ENCODE measurements around the gene ANXA11.
A peak's percentile ranks its signal among the peaks of the same experiment; 100 is the strongest.

Gene ANXA11

GRCh38 chr10:80210259-80210658 is 4.9 kb upstream of the ANXA11 start:
- H2AFZ ChIP-seq (ENCODE audit: low read depth, low read length): no peak overlapping the region
- WGBS: 81% methylated on average over 4 of the region's 4 CpGs

GRCh38 chr10:80207768-80208370 is 2.5 kb upstream of the ANXA11 start:
- H3K79me1 ChIP-seq (replicated peaks; ENCODE audit: low read length, poor library complexity, severe bottlenecking): peaks cover 4% of the 10 kb centered on the region
- peak overlapping the region; percentile 88 for H2BK15ac ChIP-seq (ENCODE audit: low read depth, poor library complexity, severe bottlenecking)
- WGBS: 62% methylated on average over 9 of the region's 15 CpGs
- no peaks in the 10 kb centered on the region for H3K36me3 ChIP-seq (ENCODE audit: control insufficient read depth in 1 of 2, insufficient read depth in 2 of 2, low read depth in 1 of 2, low read length in 2 of 2)
- no peaks in the 10 kb centered on the region for H3K27me3 ChIP-seq (ENCODE audit: control insufficient read depth in 1 of 2, insufficient read depth in 1 of 2, low read length in 2 of 2)
- peak overlapping the region; percentile 92 for H2AK5ac ChIP-seq (ENCODE audit: low read length, severe bottlenecking)
- peak overlapping the region; percentile 53 for H3K4me2 ChIP-seq (ENCODE audit: low read length, poor library complexity, severe bottlenecking)
- peak overlapping the region in 1 of 2 experiments; percentile 97 for H3K4me3 ChIP-seq (ENCODE audit: insufficient read depth in 1 of 2, low read depth in 1 of 2, low read length in 2 of 2)
- H3K4me1 ChIP-seq (ENCODE audit: control insufficient read depth, insufficient read depth, low read depth, low read length): peaks cover 23% of the 10 kb centered on the region
- no peaks in the 10 kb centered on the region for H3K9me3 ChIP-seq (ENCODE audit: control insufficient read depth, low read length)
- DNase-seq: no peak
- H3K27ac ChIP-seq (ENCODE audit: low read length, poor library complexity, severe bottlenecking): no peak overlapping the region
- peak overlapping the region; percentile 80 to 90 for H3K18ac ChIP-seq (ENCODE audit: low read depth in 1 of 2, low read length in 2 of 2)
- peak overlapping the region; percentile 73 for H4K91ac ChIP-seq (ENCODE audit: low read length)
- H2AFZ ChIP-seq (ENCODE audit: low read depth, low read length): peak overlapping the region; percentile 81
- H3K4ac ChIP-seq (ENCODE audit: low read depth in 1 of 2, low read length in 2 of 2): peak overlapping the region in 1 of 2 experiments; percentile 79
- H2BK5ac ChIP-seq (ENCODE audit: low read depth, low read length, poor library complexity, severe bottlenecking): peak overlapping the region; percentile 53
- no peak overlapping the region for H3K23ac ChIP-seq (ENCODE audit: low read length in 2 of 2)
- H3K14ac ChIP-seq (ENCODE audit: low read length in 2 of 2): no peak overlapping the region
- peak overlapping the region; percentile 95 for H3K9ac ChIP-seq (ENCODE audit: low read length)
- H2BK12ac ChIP-seq (ENCODE audit: low read length in 2 of 2): peak overlapping the region; percentile 32 to 98
- peak overlapping the region; percentile 62 for H2BK120ac ChIP-seq (ENCODE audit: low read depth, low read length)
- H4K8ac ChIP-seq (ENCODE audit: low read length): peak overlapping the region; percentile 85

More at GRCh38 chr10:80210259-80210658, 4.9 kb upstream of the ANXA11 start:
- Histone ChIP-seq H3K9me3 (ENCODE audit: control insufficient read depth, low read length) (no peaks in the 10 kb centered on the region), H3K14ac (ENCODE audit: low read length in 2 of 2) (no peak overlapping the region), H2AK5ac (ENCODE audit: low read length, severe bottlenecking) (no peak overlapping the region), H4K91ac (ENCODE audit: low read length) (no peak overlapping the region), H3K4me3 (ENCODE audit: insufficient read depth in 1 of 2, low read depth in 1 of 2, low read length in 2 of 2) (peak overlapping the region in 1 of 2 experiments; percentile 42), H3K9ac (ENCODE audit: low read length) (no peak overlapping the region), H2BK15ac (ENCODE audit: low read depth, poor library complexity, severe bottlenecking) (no peak overlapping the region), H3K4me1 (ENCODE audit: control insufficient read depth, insufficient read depth, low read depth, low read length) (peaks cover 14% of the 10 kb centered on the region), H2BK5ac (ENCODE audit: low read depth, low read length, poor library complexity, severe bottlenecking) (no peak overlapping the region), H2BK12ac (ENCODE audit: low read length in 2 of 2) (no peak overlapping the region), H3K27me3 (ENCODE audit: control insufficient read depth in 1 of 2, insufficient read depth in 1 of 2, low read length in 2 of 2) (no peaks in the 10 kb centered on the region), H3K4me2 (ENCODE audit: low read length, poor library complexity, severe bottlenecking) (no peak overlapping the region), H3K18ac (ENCODE audit: low read depth in 1 of 2, low read length in 2 of 2) (no peak overlapping the region), H3K27ac (ENCODE audit: low read length, poor library complexity, severe bottlenecking) (no peak overlapping the region), H3K79me1 (replicated peaks; ENCODE audit: low read length, poor library complexity, severe bottlenecking) (peaks cover 4% of the 10 kb centered on the region), H3K4ac (ENCODE audit: low read depth in 1 of 2, low read length in 2 of 2) (no peak overlapping the region), H3K36me3 (ENCODE audit: control insufficient read depth in 1 of 2, insufficient read depth in 2 of 2, low read depth in 1 of 2, low read length in 2 of 2) (no peaks in the 10 kb centered on the region), H4K8ac (ENCODE audit: low read length) (no peak overlapping the region), H2BK120ac (ENCODE audit: low read depth, low read length) (no peak overlapping the region), H3K23ac (ENCODE audit: low read length in 2 of 2) (no peak overlapping the region)
- no peak for DNase-seq

- Histone ChIP-seq H2BK12ac (ENCODE audit: low read length in 2 of 2) (no peak overlapping the region), H3K4me2 (ENCODE audit: low read length, poor library complexity, severe bottlenecking) (no peak overlapping the region), H2BK120ac (ENCODE audit: low read depth, low read length) (no peak overlapping the region), H3K9ac (ENCODE audit: low read length) (peak overlapping the region; percentile 95), H3K4me1 (ENCODE audit: control insufficient read depth, insufficient read depth, low read depth, low read length) (peaks cover 31% of the 10 kb centered on the region), H4K91ac (ENCODE audit: low read length) (no peak overlapping the region), H3K14ac (ENCODE audit: low read length in 2 of 2) (no peak overlapping the region), H3K79me1 (replicated peaks; ENCODE audit: low read length, poor library complexity, severe bottlenecking) (peaks cover 5% of the 10 kb centered on the region), H3K9me3 (ENCODE audit: control insufficient read depth, low read length) (no peaks in the 10 kb centered on the region), H4K8ac (ENCODE audit: low read length) (no peak overlapping the region), H2BK5ac (ENCODE audit: low read depth, low read length, poor library complexity, severe bottlenecking) (no peak overlapping the region), H3K23ac (ENCODE audit: low read length in 2 of 2) (no peak overlapping the region), H2AFZ (ENCODE audit: low read depth, low read length) (no peak overlapping the region), H3K36me3 (ENCODE audit: control insufficient read depth in 1 of 2, insufficient read depth in 2 of 2, low read depth in 1 of 2, low read length in 2 of 2) (peaks cover 2 to 4% of the 10 kb centered on the region in 2 experiments), H3K4me3 (ENCODE audit: insufficient read depth in 1 of 2, low read depth in 1 of 2, low read length in 2 of 2) (peak overlapping the region in 1 of 2 experiments; percentile 97), H3K27ac (ENCODE audit: low read length, poor library complexity, severe bottlenecking) (no peak overlapping the region), H2AK5ac (ENCODE audit: low read length, severe bottlenecking) (no peak overlapping the region), H3K4ac (ENCODE audit: low read depth in 1 of 2, low read length in 2 of 2) (no peak overlapping the region), H2BK15ac (ENCODE audit: low read depth, poor library complexity, severe bottlenecking) (no peak overlapping the region), H3K18ac (ENCODE audit: low read depth in 1 of 2, low read length in 2 of 2) (no peak overlapping the region), H3K27me3 (ENCODE audit: control insufficient read depth in 1 of 2, insufficient read depth in 1 of 2, low read length in 2 of 2) (no peaks in the 10 kb centered on the region)
- 93% methylated on average over 3 of the region's 3 CpGs for WGBS
- DNase-seq: no peak
Observed at GRCh38 chr10:80206277-80206655, 929 bp upstream of the ANXA11 start.

GRCh38 chr10:80204677-80205476 is 460 bp downstream of the ANXA11 start:
- Histone ChIP-seq H3K4me3 (ENCODE audit: insufficient read depth in 1 of 2, low read depth in 1 of 2, low read length in 2 of 2) (peak overlapping the region; percentile 91 to 97), H2BK12ac (ENCODE audit: low read length in 2 of 2) (peak overlapping the region; percentile 6 to 37), H4K8ac (ENCODE audit: low read length) (peak overlapping the region; percentile 91), H3K4ac (ENCODE audit: low read depth in 1 of 2, low read length in 2 of 2) (peak overlapping the region; percentile 92 to 94), H3K4me2 (ENCODE audit: low read length, poor library complexity, severe bottlenecking) (peak overlapping the region; percentile 78), H3K27me3 (ENCODE audit: control insufficient read depth in 1 of 2, insufficient read depth in 1 of 2, low read length in 2 of 2) (no peaks in the 10 kb centered on the region), H2AK5ac (ENCODE audit: low read length, severe bottlenecking) (no peak overlapping the region), H3K27ac (ENCODE audit: low read length, poor library complexity, severe bottlenecking) (peak overlapping the region; percentile 82), H3K79me1 (replicated peaks; ENCODE audit: low read length, poor library complexity, severe bottlenecking) (peaks cover 5% of the 10 kb centered on the region), H3K9ac (ENCODE audit: low read length) (peak overlapping the region; percentile 95), H3K14ac (ENCODE audit: low read length in 2 of 2) (peak overlapping the region in 1 of 2 experiments; percentile 96), H3K36me3 (ENCODE audit: control insufficient read depth in 1 of 2, insufficient read depth in 2 of 2, low read depth in 1 of 2, low read length in 2 of 2) (peaks cover 9 to 13% of the 10 kb centered on the region in 2 experiments), H4K91ac (ENCODE audit: low read length) (peak overlapping the region; percentile 87), H3K18ac (ENCODE audit: low read depth in 1 of 2, low read length in 2 of 2) (peak overlapping the region; percentile 68 to 99), H2AFZ (ENCODE audit: low read depth, low read length) (peak overlapping the region; percentile 83), H3K23ac (ENCODE audit: low read length in 2 of 2) (peak overlapping the region in 1 of 2 experiments; percentile 66), H2BK5ac (ENCODE audit: low read depth, low read length, poor library complexity, severe bottlenecking) (peak overlapping the region; percentile 94), H3K4me1 (ENCODE audit: control insufficient read depth, insufficient read depth, low read depth, low read length) (peaks cover 36% of the 10 kb centered on the region), H2BK120ac (ENCODE audit: low read depth, low read length) (peak overlapping the region; percentile 74), H3K9me3 (ENCODE audit: control insufficient read depth, low read length) (no peaks in the 10 kb centered on the region), H2BK15ac (ENCODE audit: low read depth, poor library complexity, severe bottlenecking) (peak overlapping the region; percentile 71)
- WGBS: under 1% methylated on average over 37 of the region's 66 CpGs
- DNase-seq: peak; percentile 45

Measured in mesenchymal stem cell (in vitro differentiated cells and primary cell).